ENCODE results near the gene EGR4.

DNA sequence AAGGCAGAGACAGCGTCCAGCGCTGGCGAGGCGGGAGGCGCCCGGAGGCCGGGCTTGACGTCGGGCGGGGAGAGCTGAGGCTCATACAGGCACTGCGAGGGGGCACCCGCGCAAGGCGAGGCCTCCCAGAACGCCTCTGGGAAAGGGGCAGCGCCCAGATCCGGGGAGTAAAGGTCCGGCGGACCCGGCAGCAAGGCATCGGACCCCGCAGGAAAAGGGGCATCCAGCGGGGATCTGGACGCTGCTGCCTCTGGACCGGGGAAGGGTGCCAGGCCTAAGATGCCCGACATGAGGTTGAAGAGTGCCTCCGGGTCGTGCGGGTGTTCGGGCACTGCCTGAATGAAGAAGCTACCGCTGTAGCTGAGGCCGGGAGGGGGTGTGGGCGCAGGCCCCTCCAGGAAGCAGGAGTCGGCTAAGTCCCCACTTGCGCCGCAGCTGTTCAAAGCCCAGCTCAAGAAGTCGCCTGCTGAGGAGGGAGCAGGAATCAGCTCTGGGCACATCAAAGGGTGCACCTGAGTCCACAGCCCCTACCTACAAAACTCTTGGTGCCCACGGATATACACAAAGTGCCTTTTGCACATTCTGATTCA lies 937 bp downstream of the EGR4 start:
- TF ChIP-seq EZH2 (IDR thresholded peaks at IDR 0.05; ENCODE audit: low read depth, unreplicated experiment) (peak; percentile 33), CTCF (conservative IDR thresholded peaks at IDR 0.05; ENCODE audit: low read depth in 2 of 2) (no peak), EZH2phosphoT487 (IDR thresholded peaks at IDR 0.05; ENCODE audit: unreplicated experiment) (peak; percentile 20)

All from GM23338 (cell line).